NCI-H345 (cell line): ENCODE measurements around the gene PPP1R15B.
A peak's percentile ranks its signal among the peaks of the same experiment; 100 is the strongest.

Experiments
- DNase-seq: peaks from one replicate; lab custom pipeline; 2025; lab: John Stamatoyannopoulos, UW

Gene PPP1R15B

DNA sequence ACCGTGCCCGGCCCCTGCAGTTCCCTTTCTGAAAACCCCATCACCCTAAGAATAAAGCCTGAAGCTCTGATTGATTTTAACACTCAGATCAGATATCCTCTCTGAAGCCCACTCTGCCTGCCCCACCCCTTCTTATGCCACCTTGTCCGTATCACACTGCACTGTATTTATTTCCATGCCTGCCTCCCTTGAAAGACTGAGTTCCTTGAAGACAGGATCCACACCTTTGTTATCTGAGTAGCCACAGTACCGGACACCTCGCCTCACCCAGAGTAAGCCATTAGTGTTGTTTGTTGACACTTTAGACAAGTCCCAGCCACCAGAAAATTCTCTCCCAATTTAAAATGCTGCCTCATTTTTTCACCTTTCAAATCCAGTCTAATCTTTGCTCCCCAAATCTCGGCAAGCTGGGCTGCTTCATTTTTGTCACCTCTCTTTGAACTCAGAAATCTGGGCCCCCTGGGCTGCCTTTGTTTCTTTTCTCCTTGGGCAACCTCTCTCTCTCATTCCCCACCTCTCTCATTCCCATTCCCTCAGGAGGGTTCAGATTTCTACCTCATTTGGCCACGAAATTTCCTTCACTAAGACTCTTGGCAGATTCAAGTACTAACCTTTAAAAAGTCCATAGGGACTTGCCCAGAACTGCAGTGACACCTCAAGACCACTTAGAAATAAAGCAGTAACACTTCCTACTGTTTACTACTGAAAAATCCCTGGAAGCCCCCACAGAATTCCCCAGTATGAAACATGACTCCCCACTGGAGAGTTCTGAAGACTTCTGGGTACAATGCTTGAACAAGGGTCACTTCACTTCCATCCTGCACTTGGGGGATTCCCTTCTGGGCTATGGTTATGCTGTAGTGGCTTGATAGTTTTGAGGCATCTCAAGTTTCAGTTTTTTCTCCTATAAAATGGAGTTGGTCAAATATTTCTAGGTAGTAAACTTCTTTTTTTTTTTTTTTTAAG is 8.7 kb upstream of the PPP1R15B start:
- no peak for DNase-seq

GRCh38 chr1:204419064-204419403 is 7.4 kb upstream of the PPP1R15B start:
- DNase-seq: no peak

DNA sequence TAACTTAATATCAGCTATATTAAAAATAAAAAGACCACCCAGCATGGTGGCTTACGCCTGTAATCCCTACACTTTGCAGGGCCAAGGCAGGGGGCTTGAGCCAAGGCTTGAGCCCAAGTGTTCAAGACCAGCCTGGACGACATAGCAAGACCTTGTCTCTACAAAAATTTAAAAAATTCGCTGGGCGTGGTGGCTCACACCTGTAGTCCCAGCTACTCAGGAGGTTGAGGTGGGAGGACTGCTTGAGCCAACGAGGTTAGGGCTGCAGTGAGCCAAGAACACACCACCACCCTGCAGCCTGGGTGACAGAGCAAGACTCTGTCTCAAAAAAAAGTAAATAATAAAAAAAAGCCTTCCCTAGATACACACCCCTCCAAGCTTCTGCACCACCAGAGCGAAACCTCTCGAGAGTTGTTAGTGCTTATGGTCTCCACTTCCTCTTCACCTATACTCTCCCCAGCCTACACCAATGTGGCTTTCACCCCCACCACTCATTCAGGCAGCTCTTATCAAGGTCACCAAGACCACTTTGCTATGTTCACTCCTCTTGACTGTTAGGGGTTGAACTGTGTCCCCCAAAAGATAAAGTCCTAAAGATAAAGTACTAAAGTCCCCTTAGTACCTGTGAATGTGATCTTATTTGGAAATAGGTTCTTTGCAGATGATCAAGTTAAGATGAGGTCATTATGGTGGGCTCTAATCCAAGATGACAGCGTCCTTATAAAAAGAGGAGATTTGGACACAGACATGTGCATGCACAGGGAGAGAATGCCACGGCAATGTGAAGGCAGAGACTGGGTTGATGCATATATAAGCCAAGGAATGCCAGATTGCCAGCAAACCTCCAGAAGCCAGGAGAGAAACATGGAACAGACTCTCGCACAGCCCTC is 6.8 kb upstream of the PPP1R15B start:
- DNase-seq: no peak

DNA sequence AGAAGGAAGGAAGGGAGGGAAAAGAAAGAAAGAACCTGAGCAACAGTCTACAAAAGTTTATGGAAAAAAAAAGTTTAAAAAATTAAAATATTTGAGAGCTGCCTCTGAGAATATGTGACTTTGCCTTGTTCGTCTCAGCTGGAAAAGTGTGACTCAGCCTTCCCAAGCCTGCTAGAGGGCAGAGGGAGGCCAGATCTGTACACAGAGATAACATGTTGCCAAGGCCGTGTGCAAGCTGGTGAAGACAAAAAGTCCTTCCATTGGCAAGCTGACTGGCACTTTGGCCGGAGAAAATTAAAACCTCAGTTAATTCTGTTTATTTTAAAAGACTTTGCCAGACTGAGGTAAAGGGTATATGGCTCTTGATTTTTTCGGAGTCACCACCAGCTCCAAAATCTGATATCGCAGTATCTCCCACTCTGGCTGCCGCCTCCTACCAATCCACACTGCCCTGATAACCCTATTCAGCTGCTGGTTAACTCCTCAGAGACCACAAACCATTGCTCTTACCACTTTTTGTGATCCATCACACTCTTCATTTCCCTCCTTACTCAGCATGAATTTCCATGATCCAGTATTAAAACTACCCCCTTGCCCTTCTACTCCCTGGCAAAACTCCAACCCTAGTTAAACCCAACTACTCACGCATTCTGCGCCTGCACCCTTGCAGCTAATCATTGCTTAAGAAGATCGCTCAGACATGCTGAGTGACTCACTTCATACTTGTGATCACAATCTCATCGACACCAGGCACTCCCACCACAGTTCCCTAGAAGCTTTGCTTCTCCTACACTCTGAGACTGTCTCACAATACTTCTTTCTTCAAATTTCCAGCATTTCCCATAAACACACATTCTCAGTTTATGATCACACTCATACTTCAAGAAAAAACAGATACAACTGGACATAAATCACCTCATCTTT is 5.7 kb upstream of the PPP1R15B start:
- no peak for DNase-seq

DNA sequence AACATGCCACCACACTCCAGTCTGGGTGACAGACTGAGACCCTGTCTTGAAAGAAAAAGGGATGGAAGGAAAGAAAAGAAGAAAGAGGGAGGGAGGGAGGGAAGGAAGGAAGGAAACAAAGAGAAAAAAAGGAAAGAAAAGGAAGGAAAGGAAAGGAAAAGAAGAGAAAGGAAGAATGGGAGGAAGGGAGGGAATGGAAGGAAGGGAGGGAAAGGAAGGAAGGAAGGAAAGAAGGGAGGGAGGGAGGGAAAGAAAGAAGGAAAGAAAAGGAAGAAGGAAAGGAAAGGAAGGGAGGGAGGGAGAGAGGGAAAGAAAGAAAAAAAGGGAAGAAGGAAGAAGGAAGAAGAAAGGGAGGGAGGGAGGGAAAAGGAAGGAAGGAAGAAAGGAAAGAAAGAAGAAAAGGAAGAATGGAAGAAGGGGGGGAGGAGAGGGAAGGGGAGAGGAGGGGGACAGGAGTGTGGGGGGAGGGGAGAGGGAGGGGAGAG is 5.0 kb upstream of the PPP1R15B start:
- no peak for DNase-seq

DNA sequence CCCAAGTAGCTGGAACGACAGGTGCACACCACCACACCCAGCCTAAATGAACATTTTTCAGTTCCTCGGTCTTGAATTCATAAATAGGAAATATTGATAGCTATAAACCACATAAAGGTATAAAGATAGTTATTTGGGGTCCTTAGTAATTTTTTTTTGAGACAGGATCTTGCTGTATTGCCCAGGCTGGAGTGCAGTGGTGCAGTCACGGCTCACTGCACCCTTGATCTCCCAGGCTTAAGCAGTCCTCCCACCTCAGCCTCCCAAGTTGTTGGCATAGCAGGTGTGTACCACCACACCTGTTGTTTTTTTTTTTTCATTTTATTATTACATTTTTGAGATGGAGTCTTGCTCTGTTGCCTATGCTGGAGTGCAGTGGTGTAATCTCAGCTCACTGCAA is 3.7 kb upstream of the PPP1R15B start:
- DNase-seq: no peak

GRCh38 chr1:204414016-204414415 is 2.4 kb upstream of the PPP1R15B start:
- DNase-seq: no peak

GRCh38 chr1:204413170-204413535 is 1.5 kb upstream of the PPP1R15B start:
- no peak for DNase-seq

DNA sequence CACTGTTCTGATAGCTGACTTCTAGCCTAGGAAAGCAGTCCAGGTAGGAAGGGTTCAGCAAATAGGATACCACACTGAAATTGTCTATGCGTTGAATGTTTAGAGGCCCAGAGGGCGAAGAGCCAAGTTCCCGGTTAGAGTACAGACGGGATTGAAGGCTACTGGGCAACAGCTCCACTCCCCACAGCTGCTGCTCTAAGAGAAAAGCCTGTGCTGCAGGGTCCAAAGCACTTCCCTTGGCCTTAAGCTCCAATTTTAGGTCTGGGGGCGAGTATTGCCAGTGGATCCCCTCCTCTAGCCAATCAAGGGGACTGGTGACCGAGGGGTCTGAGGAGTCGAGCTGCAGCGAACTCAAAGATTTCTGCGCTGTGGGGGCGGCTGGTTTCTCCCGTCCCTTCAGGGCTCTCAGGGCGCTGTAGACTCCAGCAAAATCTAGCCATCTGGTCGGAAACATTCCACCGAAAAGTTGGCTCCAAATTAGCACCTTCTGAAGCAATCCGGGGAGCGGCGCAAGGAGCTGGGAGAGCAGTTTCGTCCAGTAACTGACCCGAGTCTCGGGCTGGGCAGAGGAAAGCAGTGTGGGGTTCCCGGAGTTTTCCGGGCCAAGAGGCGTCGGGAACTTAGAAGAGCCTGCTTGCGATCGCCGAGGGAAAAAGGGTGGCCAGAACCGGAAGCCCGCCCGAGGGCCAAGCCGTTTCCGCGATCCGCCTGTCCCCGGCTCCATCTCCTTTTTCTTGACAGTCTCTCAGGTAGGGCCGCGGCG is 748 bp downstream of the PPP1R15B start:
- peak; percentile 42 for DNase-seq

DNA sequence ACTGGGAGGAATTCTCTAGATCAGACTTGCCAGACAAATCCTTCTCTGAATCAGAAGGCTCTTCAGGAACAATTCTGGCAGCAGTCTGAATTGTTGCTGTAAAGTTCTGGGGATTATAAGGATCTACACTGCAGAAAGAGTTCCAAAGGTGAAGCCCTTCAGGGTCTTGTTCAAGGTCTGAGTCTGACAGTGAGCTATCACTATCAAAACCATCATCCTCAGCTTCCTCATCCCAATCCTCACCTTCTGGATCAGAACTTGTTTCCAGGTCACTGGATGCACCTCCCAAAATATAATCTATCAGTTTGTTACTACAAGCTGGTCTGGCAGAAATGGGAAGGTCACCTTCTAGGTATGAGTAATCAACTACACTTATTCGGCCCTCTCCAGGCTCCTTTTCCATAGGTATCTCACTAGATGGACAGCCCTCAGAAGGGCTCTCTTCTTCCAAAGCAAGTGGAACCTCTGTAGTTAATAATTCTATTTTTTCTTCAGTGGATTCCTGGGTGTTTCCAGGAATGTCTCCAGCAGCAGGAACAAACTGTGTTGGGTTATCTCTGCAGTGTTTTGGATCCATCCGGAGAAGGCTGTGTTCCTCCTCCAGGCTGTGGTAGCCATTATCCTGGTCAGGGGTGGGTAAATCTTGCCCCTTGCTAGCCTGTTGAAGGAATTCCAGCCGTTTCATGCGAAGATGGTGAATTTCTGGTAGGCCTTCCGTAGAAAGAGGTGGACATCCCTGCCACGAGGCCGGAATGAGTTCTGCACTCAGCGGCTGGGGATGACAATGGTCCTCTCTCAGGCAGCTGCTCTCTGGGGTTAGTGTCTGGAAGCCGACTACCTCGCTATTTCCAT is 1.6 kb downstream of the PPP1R15B start:
- no peak for DNase-seq

GRCh38 chr1:204409123-204409522 is 2.5 kb downstream of the PPP1R15B start:
- DNase-seq: no peak

- DNase-seq: no peak
These were observed 3.0 kb downstream of the PPP1R15B start for GRCh38 chr1:204408602-204409001.

DNA sequence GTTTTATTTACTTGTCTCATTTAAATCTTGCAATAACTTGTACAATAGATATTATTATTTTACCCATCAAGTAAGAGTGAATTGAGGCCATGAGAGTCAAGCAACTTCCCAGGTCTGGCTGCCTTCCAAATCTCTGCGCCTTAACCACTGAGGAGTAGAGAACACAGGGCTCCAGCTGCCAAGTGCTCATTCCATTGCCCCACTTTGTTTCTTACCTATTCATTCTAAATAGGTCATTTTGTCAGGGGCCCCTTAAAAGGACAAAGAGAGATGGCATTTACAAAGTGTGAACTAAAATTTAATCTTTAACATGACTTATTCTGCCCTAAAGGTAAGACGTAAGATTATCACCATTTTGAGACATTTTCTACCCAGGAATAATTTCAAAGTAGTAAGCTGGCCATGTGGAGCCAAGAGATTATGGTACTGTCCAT is 3.5 kb downstream of the PPP1R15B start:
- peak; percentile 24 for DNase-seq

DNA sequence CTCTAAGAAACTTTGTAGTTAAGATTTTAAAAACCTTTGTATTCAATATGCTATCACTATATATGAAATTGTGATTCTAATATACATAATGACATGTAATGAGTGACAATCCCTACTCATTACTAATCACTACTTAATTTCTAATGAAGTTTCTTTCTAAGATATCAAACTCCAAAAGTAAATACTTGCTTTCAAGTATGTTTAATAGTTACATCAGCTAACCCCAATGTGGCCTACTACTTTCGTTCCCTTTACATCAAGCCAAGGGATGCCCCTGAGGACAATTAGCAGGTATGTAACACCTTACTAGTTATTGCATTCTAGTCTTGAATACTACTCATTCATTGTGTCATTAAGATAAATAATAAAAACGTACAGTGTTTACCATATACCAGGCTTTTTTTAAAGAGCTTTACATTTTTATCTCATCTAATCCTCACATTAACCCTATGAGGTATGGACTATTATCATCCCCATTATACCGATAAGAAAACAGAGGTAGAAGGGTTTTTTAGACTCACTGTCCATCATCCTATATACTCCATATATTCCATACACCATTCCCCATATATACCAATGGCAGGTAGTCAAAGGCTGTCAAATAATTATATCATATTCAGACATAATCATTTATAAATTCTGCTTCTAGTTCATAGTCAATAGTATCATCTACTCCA is 4.2 kb downstream of the PPP1R15B start:
- no peak for DNase-seq

- no peak for DNase-seq
These were observed 5.0 kb downstream of the PPP1R15B start for GRCh38 chr1:204406621-204407020.

GRCh38 chr1:204405988-204406387 is 5.6 kb downstream of the PPP1R15B start:
- no peak for DNase-seq

GRCh38 chr1:204404629-204405028 is 7.0 kb downstream of the PPP1R15B start:
- DNase-seq: no peak

- DNase-seq: no peak
These were observed 9.2 kb downstream of the PPP1R15B start for GRCh38 chr1:204402391-204402790.

- DNase-seq: no peak
These were observed 9.9 kb downstream of the PPP1R15B start for GRCh38 chr1:204401730-204402129.
